GM12864 (cell line): Measurements from ENCODE around the gene SEMA4D.

ENCODE experiments used
- DNase-seq: peaks from one replicate; pipeline ENCODE4 v3.0.0-alpha.2; 2011; ENCODE audit warnings: low read depth
- H3K4me3 ChIP-seq: 2 replicates; pipeline ENCODE4 v1.5.1; 2011; ENCODE audit warnings: mild to moderate bottlenecking, low read depth, low read length, control low read depth
- TF ChIP-seq, protein P1 (sequence below): IDR thresholded peaks from 2 replicates; pipeline ENCODE4 v1.5.1; 2011; ENCODE audit warnings: low read depth, mild to moderate bottlenecking, moderate library complexity, low read length, control low read depth, inconsistent platforms; ENCODE audit errors: missing control alignments

SEMA4D gene

DNA sequence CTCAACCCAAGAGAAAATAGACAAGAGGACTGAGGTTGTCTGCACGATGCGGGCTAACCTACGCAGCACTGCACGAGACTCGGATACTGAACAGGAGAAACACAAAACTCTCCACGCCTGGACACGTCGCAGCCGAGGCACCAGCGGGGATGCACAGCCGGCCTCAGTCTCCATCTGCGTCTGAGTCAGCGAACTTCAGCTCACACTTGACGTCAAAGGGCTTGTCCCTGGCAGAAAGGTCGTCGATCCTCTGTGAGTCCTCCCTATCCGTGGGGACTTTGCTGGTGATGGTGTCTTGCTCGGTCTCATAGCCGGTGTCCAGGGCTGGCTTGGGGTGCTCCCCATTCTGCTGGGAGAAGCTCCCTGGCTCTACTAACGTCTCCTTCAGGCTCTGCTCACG, 119.4 kb downstream of the SEMA4D start:
- no peak for DNase-seq
- H3K4me3 ChIP-seq = no peak overlapping the region
- TF ChIP-seq, protein P1, sequence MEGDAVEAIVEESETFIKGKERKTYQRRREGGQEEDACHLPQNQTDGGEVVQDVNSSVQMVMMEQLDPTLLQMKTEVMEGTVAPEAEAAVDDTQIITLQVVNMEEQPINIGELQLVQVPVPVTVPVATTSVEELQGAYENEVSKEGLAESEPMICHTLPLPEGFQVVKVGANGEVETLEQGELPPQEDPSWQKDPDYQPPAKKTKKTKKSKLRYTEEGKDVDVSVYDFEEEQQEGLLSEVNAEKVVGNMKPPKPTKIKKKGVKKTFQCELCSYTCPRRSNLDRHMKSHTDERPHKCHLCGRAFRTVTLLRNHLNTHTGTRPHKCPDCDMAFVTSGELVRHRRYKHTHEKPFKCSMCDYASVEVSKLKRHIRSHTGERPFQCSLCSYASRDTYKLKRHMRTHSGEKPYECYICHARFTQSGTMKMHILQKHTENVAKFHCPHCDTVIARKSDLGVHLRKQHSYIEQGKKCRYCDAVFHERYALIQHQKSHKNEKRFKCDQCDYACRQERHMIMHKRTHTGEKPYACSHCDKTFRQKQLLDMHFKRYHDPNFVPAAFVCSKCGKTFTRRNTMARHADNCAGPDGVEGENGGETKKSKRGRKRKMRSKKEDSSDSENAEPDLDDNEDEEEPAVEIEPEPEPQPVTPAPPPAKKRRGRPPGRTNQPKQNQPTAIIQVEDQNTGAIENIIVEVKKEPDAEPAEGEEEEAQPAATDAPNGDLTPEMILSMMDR = no peak

- no peak overlapping the region for H3K4me3 ChIP-seq
- TF ChIP-seq, protein P1 = no peak
- no peak for DNase-seq
Observed at GRCh38 chr9:89377411-89377810, 120.5 kb downstream of the SEMA4D start.

- H3K4me3 ChIP-seq = no peak overlapping the region
- DNase-seq = no peak
- TF ChIP-seq, protein P1 = no peak
Observed at GRCh38 chr9:89376741-89377351, 121.1 kb downstream of the SEMA4D start.

- H3K4me3 ChIP-seq = no peak overlapping the region
- DNase-seq = no peak
- TF ChIP-seq, protein P1 = no peak
Observed at GRCh38 chr9:89376286-89376685, 121.6 kb downstream of the SEMA4D start.

- DNase-seq = no peak
- H3K4me3 ChIP-seq = no peak overlapping the region
- TF ChIP-seq, protein P1 = peak; percentile 12
Observed at GRCh38 chr9:89375191-89375760, 122.6 kb downstream of the SEMA4D start.

DNA sequence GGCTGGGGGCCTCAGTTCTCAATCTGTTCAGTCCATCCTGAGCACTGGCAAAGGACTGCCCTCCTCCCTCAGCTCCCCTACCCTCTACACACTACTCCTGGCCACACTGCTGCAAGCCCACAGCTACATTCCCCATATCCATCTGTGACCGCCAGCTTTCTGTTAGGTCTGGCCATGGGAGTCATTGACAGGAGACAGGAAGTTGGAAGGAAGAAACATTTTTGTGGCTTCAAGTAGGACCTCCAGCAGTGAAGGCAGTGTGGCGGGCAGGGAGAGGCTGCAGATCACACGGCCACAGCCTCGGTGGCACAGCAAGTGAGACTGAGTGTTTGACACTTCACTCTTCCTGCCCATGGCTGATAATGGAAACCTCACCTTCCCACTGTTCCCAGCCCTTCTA, 123.7 kb downstream of the SEMA4D start:
- DNase-seq = no peak
- TF ChIP-seq, protein P1 = no peak
- no peak overlapping the region for H3K4me3 ChIP-seq

- no peak overlapping the region for H3K4me3 ChIP-seq
- no peak for DNase-seq
- TF ChIP-seq, protein P1 = no peak
Observed at GRCh38 chr9:89372979-89373378, 124.9 kb downstream of the SEMA4D start.
